Measurements from ENCODE around the gene LPP.
"Not testable (repeated sequence)": the region's sequence is repeated elsewhere in the genome, so short reads cannot be mapped to it uniquely, and the experiment has no call there.

Gene LPP

DNA sequence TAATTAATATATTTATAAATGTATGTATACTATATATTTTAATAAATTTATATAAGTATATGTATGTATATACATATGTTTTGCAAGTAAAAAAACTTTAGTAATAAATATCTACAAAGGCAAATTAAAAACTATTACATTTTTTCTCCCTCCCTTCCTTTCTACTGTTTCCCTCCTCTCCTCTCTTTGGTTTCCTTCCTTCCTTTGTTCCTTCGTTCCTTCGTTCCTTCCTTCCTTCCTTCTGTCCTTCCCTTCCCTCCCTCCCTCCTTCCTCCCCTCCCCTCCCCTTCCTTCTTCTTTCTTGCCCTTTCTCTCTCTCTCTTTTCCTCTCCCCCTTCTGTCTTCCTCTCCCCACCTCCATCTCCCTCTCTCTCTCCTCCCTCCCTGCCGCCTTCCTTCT lies 423.6 kb downstream of the LPP start:
- no peak for DNase-seq

DNA sequence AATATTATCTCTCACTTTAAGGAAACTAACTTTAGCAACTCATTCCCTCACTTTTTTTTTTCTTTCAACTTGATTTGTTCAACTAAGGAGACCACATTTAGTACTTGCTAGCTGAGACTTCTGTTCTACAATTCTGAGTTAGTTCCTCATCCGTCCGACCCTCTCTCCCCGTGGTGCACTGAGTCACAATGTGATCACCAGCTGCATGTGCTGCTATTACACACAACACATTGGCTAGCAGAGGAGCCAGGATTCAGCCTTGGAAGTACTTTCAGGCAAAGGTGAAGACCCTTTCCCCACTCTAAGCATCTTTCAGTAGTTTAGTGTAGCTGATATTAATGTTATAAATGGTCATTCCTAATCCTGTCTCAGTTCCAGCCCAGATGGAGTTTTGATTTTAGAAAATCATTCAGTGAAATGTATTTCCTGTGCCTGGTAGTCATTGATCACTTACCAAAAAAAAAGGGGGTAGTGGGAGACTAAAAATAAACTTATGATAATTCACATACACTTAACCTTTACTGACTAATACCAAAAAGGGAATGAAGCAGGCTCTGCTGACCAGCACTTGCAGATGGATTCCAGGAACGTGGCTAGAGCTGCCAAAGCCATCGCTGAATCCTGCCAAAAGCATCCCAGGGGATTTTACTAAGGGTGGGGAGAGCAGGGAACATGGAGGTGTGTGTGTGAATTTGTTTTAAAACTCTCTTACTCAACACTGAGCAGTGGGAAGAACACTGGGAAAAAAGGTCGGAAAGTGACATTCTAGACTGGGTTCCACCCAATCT lies 424.8 kb downstream of the LPP start:
- peak; percentile 85 for DNase-seq

DNA sequence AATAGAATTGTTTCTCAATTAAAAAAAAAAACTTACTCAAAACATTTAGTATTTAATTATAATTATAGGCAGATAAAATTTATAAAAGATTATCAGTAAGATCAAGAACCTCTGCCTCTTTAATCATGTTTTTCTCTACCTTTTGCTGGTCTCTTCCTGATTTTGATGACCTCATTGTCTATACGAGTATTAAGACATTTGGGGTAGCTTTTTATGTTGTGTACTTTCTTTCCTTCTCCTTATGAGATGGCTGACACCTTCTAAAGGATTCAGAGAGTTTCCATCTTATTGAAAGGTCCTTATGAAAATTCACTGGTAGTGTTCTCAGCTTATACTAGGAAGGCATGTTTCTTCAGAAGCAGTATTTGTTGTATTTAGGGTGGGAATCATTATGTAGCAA lies 426.3 kb downstream of the LPP start:
- DNase-seq, result no peak

DNA sequence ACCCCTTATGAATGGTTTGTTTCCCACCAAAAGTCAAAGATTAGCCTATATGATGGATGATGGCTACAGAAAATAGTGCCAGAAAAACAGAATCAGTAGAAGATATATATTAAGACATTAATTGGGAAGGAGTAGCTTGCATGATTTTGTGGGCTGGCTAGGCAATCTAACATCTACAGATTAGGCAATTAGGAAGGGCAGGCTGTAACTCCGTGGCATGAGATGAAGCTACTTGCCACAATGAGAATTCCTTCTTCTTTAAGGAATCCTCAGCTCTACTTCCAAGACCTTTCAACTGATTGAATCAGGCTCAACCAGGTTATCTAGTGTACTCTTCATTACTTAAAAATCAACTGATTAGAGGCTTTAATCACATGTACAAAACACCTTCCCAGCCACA lies 426.7 kb downstream of the LPP start:
- no peak for DNase-seq

DNA sequence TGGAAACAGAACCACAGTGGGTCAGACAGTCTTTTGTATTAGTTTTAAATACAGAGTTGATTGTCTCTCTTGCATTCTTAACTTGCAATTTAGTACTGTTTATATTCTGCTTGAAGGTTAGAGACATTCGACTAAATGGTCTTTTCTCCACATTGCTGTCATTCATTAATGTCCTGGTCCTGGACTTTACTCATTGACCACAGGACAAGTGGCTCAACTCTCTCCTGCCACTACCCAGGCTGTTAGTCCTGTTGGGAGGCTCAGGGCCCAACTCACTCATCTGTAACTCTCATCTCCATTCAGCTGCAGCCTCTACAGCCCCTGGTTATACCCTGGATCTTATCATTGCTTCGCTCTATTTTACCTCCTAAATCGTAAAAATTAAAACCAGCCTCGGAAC lies 427.4 kb downstream of the LPP start:
- no peak for DNase-seq

DNA sequence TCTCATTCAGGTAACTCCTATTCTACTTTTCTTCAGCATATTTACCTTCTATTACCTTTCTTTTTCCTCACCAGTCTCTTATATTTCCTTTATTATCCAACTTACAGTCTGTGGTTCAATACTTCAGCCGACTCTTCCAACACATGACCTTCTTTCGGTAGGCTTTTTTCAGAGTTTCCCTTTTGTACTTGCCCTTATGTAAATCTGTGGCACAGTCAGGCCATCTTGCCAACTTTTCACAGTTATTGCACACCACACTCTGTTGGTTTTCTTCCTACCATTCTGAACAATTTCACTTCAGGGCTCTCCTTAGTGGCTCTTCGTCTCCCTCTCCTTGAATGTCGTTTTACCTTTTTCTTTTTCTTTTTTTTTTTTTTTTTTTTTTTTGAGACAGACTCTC lies 427.8 kb downstream of the LPP start:
- DNase-seq, result no peak

DNA sequence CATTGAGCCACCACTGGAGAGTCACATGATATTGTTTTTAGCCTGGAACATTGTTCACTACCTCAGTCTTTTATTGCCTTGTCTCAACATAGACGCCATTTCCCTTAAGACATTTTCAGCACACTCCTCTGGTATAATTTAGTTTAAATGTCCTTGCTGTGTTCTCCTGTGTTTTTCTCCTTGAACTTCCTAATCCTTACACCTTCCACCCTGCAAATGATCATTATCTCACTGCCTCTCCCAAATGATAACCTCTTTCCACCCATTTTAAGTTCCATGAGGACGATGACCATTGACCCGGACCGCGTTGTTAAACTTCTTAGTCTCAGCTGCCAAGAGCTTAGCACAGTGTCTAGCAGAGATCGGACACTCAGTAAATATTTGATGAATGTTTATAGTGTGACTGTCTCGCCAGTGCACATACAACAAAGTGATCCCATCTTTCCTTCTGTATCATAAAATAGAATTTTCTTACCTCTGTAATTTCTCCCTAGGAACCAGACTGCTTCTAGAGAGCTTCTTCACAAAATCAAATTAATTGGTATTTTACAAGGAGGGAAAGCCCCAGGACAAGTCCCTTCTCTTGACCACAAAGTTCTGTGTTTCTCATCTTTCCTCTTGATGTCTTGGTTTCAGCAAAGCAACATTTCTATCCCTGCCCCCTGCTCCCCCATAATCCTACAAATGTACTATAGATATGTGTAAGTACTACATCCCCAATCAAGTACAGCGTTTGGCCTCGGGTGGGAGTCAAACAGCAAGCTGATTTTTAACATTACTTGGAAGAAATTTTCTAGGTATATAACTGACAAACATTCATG lies 429.6 kb downstream of the LPP start:
- DNase-seq, result no peak

DNA sequence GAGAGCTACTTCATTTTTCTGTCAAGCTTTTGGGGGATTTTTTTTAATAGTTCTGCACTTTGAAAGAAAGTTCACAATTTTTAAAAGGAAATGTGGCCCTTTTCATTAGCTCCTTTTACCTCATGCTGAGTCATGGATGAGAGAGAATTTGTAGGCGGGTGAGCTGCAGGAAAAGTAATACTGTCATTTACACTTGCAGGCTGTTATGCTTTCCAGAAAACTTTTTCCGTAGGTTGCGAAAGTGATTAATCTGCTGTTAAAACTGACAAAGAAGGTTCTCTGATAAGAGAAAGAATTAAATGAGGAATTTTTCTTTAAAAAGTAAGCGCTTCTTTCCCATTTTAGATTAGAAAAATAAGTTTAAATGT lies 430.2 kb downstream of the LPP start:
- DNase-seq, result no peak

DNA sequence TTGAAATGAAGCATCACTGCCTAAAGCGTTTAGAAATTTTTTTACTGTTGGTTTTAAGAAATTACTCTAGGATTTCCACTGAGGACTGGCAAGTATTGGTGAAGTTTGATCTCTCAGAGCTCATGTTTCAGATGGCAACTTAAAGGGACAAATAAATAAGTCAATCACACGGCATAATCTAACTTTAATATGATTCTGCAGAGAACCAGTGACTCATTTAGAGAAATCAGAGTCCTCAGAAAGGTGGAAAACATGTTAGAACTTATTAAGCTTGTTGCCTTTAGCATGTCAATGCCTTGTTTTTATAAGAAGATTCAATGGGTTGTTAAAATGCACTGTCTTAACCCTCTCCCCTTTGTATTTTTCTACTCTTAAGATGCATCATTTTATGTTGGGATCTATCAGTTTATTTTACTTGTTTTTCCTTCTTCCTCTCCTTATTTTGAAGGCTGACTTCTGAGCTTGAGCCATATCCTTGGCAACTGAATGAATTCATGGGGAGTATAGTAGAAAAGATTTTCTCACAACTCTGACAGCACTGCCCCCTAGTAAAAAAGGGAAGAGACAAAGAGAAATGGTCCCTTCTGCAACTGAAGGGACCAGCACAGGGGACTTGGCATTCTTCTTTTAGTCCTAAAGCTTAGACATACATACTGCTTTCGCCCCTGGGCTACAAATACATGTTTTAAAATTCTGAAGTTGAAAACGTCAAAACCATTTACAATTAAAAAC lies 431.2 kb downstream of the LPP start:
- DNase-seq, result no peak

DNA sequence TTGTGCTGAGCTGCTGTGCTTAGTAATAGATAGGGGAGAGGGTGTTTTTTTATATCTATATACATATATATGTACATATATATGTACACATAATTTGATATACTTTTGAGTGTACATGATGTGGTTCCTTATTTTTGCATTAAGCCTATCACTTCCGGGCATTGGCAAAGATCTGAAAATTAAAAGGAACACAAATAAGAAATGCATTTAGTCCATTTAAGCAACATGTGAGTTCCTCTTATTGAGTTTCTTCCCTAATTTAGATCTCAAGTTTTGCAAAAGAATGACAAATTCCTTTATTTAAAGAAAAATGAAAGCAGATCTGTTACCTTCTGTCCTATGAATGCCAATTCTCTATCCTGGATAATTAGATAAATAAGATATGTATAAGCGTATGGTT lies 435.1 kb downstream of the LPP start:
- no peak for DNase-seq

DNA sequence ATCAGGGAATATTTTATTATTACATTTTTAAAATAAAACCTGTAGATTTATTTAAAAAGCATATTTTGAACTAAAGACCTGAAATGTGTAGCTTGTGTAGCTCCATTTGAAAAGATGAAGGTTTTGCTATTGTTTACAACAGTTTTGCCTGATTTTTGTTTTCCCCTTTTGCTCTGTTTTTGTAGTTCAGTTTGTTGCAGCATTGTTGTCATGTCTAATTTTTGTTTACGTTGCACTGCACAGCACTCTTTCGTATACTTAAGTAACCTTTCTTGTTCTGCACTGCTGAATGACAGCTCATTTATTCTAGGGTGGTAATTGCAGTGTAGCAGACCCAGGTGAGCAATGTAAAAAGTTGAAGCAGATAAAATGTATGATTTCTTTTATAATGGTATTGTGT lies 435.8 kb downstream of the LPP start:
- no peak for DNase-seq

DNA sequence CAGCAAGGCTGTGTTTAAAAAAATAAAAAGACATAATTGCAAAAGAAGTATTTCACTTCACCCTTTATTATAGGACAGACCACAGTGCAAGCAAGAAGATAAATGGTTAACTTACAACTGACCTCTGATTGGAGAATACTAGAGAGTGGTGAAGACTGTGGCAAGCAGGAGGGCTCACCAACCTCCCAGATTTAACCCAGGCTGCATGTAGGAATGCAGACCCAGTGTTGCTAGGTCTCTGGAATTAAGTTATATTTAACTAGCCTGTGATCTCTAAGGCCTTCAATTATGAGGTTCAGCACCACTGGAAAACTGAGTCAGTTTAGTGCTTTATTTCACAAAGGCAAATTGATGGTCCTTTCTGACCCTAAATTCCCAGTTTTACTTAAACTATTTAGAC lies 436.6 kb downstream of the LPP start:
- no peak for DNase-seq

DNA sequence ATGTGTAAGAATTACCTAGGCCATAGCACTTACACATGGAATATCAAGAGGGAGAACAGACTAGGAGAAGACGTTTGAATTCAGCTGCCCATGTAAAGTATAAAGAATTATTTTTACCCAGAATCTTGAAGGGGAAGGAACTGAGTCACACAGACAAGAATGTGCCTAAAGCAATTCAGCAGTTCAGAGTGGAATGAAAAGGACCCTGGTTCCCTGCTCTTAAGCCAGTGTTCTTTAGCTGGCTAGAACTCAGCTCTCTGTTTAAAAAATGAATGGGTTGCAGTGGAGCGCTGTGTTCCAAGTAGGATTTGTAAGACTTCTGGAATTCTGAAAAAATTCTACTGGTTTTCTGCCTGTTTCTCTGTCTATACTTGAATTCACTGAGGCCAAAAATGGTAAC lies 440.2 kb downstream of the LPP start:
- no peak for DNase-seq

DNA sequence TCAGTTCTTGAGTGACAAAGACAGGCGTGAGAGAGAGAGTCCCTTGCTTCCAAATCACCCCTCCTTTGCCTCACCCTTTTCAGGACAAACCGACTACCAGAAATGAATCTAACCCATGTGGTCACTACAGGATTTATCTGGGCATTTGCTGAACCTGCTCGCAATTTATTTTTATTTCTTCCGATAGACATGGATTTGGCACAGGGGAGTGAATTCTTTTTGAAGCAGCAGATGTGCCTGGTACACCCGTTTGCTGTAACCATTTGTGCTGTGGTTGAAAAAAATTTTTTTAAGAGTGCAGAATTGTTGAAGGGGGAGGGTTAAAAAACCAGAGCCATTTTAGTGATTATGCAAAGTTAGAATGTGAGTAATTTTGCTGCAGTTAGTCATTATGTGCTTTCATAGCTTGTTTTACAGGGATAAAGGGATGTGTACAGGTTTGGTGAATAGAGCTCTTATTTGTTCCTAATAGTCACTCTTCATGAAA lies 442.0 kb downstream of the LPP start:
- no peak for DNase-seq

DNA sequence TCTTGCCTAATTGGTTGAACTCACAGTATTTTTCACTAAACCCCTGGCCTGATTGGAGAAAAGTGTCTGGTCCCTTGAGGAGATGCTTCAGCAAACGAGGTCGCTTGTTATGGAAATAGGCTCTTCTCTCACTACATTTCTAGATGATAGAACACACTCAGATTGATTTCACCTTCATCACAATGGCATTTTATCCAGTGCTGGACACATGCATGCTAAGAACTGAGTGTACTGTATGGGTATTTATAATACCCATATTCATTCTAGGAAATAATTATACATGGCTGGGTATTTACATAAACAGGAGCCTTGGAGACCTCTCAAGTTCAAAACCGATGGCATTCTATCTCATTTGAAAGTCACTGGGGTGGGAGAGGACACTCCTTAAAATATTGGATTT lies 444.9 kb downstream of the LPP start:
- DNase-seq, result no peak

DNA sequence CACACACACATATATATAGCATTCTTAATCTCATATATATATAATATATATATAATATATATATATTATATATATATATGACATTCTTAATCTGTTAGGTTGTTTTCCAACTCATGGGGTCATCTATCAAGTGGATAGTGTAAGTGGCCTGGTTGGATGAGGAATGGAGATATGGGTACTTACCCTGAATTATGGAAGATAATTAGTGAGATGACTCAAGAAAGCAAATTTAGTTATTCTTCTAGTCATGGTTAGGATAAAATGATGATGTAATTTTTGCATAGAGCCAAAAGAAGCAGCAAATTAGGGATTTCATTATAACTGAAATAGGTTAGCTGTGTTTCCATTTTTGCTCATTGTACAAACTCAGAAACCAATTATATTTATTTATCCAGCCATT lies 448.2 kb downstream of the LPP start:
- no peak for DNase-seq

DNA sequence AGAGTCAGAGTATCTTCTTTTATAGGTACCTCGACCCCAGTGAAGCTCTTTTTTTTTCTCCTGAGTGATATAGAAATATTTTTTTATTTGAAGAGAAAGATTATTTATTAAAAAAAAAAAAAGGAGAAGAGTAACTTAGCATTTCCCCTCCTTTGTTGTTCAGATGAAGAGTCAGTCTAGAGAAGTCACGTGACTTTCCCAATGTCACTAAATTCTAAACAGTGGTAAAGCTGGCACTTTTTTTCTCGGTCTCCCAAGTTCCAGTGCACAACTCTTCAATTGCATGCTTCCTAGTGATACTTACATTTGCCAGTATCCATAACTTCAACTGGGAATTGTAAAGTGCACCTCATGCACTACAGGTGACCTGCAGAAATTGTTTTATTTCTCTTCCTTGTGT lies 448.7 kb downstream of the LPP start:
- no peak for DNase-seq

DNA sequence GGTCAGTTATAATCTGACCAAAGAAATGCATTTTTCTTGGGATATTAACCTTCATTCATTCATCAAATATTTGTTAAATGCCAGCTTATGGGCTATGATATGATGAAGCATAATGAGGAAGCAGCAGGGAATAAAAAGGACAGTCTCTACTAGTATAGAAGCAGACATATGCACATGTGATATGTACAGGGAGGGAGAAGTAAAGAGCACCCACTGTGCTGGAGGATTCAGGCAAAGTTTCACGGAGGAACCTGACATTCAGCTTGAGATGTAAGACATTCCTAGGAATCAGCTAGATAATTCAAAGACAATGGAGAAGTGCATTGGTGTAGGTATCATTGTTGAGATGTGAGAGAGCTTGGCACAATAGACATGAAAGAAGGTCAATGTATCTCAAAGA lies 450.7 kb downstream of the LPP start:
- no peak for DNase-seq

DNA sequence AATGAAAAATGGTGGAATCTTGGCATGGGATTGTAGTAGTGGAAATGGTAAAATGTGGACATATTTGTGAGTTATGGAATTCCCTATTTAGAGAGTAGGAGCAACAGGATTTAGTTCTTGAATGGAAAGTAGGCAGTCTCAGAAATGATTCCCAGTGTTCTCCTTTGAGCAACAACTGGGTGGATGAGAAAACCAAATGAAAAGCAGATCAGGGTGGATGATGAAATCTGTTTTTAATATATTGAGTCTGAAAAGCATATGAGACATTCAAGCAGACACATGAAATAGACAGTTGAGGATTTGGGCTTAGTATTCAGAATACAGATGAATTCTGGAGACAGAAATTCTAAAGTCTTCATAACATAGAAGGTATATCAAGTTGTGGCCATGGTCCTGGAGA lies 451.3 kb downstream of the LPP start:
- no peak for DNase-seq

DNA sequence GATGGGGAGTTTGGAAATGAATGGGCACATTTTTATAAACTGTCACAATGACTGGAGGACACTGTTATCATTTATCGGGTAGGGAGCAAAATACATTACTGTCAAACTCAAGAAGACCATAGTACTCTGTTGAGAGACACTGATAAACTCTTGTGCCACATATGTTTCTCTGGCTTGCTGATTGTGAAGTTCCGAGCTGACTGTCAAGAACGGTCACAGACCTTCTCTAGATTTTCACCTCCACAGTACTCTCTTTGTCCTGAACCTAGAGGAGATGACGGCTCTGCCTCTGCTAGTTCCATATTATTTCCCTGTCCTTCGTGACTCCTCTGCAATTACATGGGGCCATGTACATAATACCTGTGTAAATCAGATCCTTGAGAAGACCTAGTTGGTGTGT lies 451.9 kb downstream of the LPP start:
- DNase-seq, result no peak

DNA sequence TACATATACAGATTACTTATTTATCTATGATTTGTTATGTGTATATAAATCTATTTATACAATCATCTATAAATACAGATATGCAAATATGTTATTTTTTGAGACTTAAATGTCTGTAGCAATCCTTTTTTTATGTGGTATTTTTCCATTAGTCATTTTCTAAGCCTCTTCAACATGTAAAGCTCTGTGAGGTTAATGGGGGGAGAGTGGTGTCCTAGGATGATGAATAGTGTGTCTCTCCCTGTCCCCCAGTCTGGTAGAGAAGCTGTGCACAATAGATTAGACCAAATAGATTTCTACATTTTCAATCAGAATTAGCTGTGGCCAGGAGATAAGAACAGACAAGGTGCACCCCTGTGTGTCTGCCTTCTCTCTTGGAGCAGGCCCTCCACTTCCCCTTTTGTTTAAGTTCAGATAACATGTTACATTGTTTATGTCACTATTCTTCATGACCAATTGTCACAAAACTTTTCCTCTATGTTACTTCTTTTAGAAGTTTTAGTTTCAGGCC lies 453.9 kb downstream of the LPP start:
- no peak for DNase-seq

DNA sequence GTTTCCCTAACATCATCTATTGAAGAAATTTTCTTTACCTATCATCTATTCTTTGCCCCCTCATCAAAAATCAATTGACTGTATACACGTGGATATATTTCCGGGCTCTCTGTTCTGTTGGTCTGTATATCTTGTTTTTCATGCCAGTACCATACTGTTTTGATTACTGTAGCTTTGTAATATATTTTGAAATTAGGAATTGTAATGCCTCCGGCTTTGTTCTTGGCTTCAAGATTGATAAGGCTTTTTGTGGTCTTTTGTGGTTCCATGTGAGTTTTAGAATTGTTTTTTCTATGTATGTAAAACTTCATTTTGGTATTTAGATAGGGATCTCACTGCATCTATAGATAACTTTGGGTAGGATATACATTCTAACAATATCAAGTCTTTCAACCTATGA lies 454.4 kb downstream of the LPP start:
- DNase-seq, result no peak

DNA sequence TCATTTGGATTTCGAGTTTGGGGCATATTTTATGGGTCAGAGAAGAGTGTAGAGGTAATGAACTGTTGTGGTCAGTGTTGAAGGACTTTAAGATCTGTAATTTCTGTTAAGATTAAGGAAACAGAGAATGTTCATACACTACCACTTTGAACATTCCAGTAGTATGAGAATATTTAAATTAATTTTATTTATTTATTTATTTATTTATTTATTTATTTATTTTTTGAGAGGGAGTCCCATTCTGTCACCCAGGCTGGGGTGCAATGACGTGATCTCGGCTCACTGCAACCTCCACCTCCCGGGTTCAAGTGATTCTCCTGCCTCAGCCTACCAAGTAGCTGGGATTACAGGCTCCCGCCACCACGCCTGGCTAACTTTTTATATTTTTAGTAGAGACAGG lies 459.8 kb downstream of the LPP start:
- DNase-seq, result not testable (repeated sequence)

DNA sequence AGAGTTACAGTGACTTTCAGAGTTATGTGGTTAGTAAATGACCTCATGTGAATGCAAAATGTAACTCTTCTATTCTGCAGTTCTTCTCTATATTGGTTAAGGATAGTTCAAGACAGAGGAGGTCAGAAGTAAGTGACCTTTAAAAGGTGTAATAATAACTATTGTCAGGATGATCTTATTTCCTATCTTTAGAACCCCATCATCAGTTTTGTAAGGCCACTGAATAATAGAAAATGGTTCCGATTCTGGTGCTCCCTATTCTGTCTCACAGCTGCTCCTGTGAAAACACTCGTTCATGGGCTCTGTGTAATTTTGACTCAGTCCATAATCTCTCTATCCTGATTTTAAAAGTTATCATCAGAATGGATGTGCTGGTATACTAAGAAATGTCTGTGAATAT lies 463.3 kb downstream of the LPP start:
- no peak for DNase-seq

All from left hindlimb (tissue), 1 donor.